Esophagus squamous epithelium (tissue), 5 donors: ENCODE results near the gene TFEC. TPM values are rescaled to one million over a fixed set of nuclear protein-coding genes. Genes with fewer than 3 reads are reported as not detected.

ENCODE experiments used
- DNase-seq: peaks from one replicate; lab custom pipeline; 2025; lab: John Stamatoyannopoulos, UW
- H3K27ac ChIP-seq, 4 donors: fragments of 200-600 bp; sonication (generic); one replicate each; pipeline ENCODE4 v1.5.1; 2016 to 2019; ENCODE audit warnings: mild to moderate bottlenecking in 1 of 4
- H3K27me3 ChIP-seq, 4 donors: fragments of 200-600 bp; sonication (generic); 1 replicate in 3 of 4; 2 replicates in 1 of 4; pipeline versions ENCODE4 v1.5.1 to v1.6.0; 2017 to 2021; ENCODE audit warnings: antibody characterized with exemption in 1 of 4
- H3K36me3 ChIP-seq, 3 donors: fragments of 200-600 bp; sonication (generic); one replicate each; pipeline ENCODE4 v1.5.1; 2016 to 2019
- H3K4me1 ChIP-seq, 3 donors: fragments of 200-600 bp; sonication (generic); one replicate each; pipeline ENCODE4 v1.5.1; 2017 to 2019
- H3K4me3 ChIP-seq, 4 donors: fragments of 200-600 bp; sonication (generic); 1 replicate in 3 of 4; 2 replicates in 1 of 4; pipeline ENCODE4 v1.5.1; 2016 to 2019; ENCODE audit warnings: mild to moderate bottlenecking in 2 of 4, moderate library complexity in 1 of 4
- H3K9me3 ChIP-seq, 3 donors: fragments of 200-600 bp; sonication (generic); one replicate each; pipeline ENCODE4 v1.5.1; 2016 to 2019
- CTCF ChIP-seq, 6 experiments: fragments of 450-650 bp in 4 of 6; fragments of 200-600 bp in 2 of 6; sonication (generic) in 2 of 6; IDR thresholded peaks; one replicate each; pipeline ENCODE4 v1.5.1; 2016 to 2019; ENCODE audit warnings: antibody characterized with exemption in 6 of 6, mild to moderate bottlenecking in 4 of 6, moderate library complexity in 4 of 6
- POLR2A ChIP-seq, 4 donors: fragments of 450-650 bp; IDR thresholded peaks; one replicate each; pipeline ENCODE4 v1.6.1; 2017; ENCODE audit warnings: antibody characterized with exemption in 4 of 4, mild to moderate bottlenecking in 4 of 4, moderate library complexity in 3 of 4
- WGBS, 2 donors: methylation state at CpG; one replicate each; pipeline ENCODE4 v1.1.5; 2018; 5-methylcytosine and 5-hydroxymethylcytosine counted together
- intact Hi-C: fragments of 100-400 bp; cut with DNase I; formaldehyde crosslinking; loops from one replicate; pipeline ENCODE4 v1.15.0; 2022
- total RNA-seq, 4 donors: library from RNA; depleted of rRNA; stranded (reverse); fragments of >200 nt; gene quantifications; one replicate each; pipeline ENCODE4 v1.1.0, GENCODE V29; 2016
- donor health status: DM: yes; HTN: yes; CAD: no.

The TFEC gene
- total RNA-seq, 4 donors from 2014 or later = 0.40 to 2.7 (median 1.6) TPM; not detected in 1

DNA sequence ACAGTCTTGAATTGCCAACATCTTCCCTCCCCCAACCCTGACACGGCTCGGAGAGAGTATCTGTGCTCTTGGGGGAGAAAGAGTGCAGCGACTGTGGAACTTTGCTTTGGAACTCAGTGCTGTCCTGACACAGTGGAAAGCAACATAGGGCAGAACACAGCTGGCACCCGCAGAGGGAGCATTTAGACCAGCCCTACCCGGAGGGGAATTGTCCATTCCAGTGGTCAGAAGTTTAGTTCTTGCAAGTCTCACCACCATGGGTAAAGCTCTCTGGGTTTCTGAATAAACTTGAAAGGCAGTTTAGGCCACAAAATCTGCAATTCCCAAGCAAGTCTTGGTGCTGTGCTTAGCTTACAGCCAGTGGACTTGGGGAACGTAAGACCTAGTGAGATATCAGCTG lies 34.9 kb downstream of the TFEC start:
- intact Hi-C loops = no loop called here

GRCh38 chr7:115988401-115988800 lies 42.2 kb downstream of the TFEC start:
- Histone ChIP-seq H3K27ac (no peak overlapping the region), H3K4me1 (no peaks in the 10 kb centered on the region), H3K9me3 (no peaks in the 10 kb centered on the region), H3K27me3 (no peaks in the 10 kb centered on the region), H3K36me3 (no peaks in the 10 kb centered on the region), H3K4me3 (no peak overlapping the region)
- DNase-seq = no peak
- intact Hi-C loops = no loop called here
- no peak for TF ChIP-seq POLR2A (IDR thresholded peaks at IDR 0.05)
- no peak for TF ChIP-seq CTCF (IDR thresholded peaks at IDR 0.05)

More for the DNA sequence above, 34.9 kb downstream of the TFEC start:
- H3K4me3 ChIP-seq = no peak overlapping the region
- no peaks in the 10 kb centered on the region for H3K4me1 ChIP-seq
- no peaks in the 10 kb centered on the region for H3K36me3 ChIP-seq
- TF ChIP-seq POLR2A (IDR thresholded peaks at IDR 0.05) (no peak), CTCF (IDR thresholded peaks at IDR 0.05) (no peak)
- WGBS, 2 donors = 87 to 93% methylated on average over 3 to 4 of the region's 6 CpGs
- no peak for DNase-seq
- peaks cover 0 to 4% (median 0%) of the 10 kb centered on the region in 3 donors for H3K9me3 ChIP-seq
- no peaks in the 10 kb centered on the region for H3K27me3 ChIP-seq
- H3K27ac ChIP-seq = no peak overlapping the region

DNA sequence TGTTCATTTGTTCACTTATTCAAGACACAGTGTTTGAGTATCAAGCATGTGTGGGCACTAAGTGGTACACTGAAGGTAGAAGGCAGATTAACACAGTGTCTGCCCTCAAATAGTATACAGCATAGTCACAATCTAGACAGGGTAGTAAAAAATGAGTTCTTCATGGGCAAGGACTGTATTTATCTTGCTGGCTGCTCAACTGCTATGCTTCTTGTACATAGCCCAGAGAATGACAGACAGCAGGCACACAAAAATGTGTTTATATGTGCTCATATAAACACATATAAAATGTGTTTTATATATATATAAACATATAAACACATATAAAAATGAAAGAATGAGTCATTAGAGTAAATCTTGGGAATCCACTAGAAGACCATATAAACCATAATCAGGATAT lies 43.1 kb downstream of the TFEC start:
- H3K4me1 ChIP-seq = no peaks in the 10 kb centered on the region

GRCh38 chr7:115984105-115984504 lies 46.5 kb downstream of the TFEC start:
- H3K4me1 ChIP-seq = no peaks in the 10 kb centered on the region
- no peaks in the 10 kb centered on the region for H3K27me3 ChIP-seq
- intact Hi-C loops = no loop called here
- H3K27ac ChIP-seq = no peak overlapping the region
- TF ChIP-seq POLR2A (IDR thresholded peaks at IDR 0.05) (no peak), CTCF (IDR thresholded peaks at IDR 0.05) (no peak)
- DNase-seq = no peak
- H3K9me3 ChIP-seq = no peaks in the 10 kb centered on the region
- no peaks in the 10 kb centered on the region for H3K36me3 ChIP-seq
- no peak overlapping the region for H3K4me3 ChIP-seq

More for the DNA sequence above, 43.1 kb downstream of the TFEC start:
- Histone ChIP-seq H3K36me3 (no peaks in the 10 kb centered on the region), H3K27ac (no peak overlapping the region), H3K4me3 (no peak overlapping the region), H3K9me3 (no peaks in the 10 kb centered on the region), H3K27me3 (no peaks in the 10 kb centered on the region)
- intact Hi-C loops = no loop called here
- TF ChIP-seq POLR2A (IDR thresholded peaks at IDR 0.05) (no peak), CTCF (IDR thresholded peaks at IDR 0.05) (no peak)
- no peak for DNase-seq

DNA sequence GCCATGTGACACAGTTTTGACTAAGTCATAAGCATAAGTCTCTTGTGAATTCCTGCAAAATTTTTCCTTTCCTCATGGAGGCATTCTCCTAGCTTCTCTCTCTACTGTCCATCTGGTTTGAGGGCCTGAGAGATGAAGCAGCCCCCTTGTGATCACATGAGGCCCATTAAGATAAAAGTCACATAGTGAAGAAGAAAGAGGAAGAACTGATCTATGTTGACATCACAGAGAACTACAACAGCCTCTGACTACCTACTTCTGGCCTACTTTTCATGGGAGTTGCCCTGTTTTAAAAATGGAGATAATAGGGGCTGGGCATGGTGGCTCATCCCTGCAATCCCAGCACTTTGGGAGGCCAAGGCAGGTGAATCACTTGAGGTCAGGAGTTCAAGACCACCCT lies 50.4 kb downstream of the TFEC start:
- H3K27me3 ChIP-seq = no peaks in the 10 kb centered on the region
- DNase-seq = no peak
- no peaks in the 10 kb centered on the region for H3K9me3 ChIP-seq
- H3K4me1 ChIP-seq = no peaks in the 10 kb centered on the region
- H3K27ac ChIP-seq = no peak overlapping the region
- TF ChIP-seq POLR2A (IDR thresholded peaks at IDR 0.05) = no peak
- no peak for TF ChIP-seq CTCF (IDR thresholded peaks at IDR 0.05)
- H3K36me3 ChIP-seq = no peaks in the 10 kb centered on the region
- no peak overlapping the region for H3K4me3 ChIP-seq
- intact Hi-C loops = no loop called here
